SK-N-SH treated with all-trans-retinoic acid at 6 μM for 48 hours (cell line): ENCODE results near the gene ETFB.
A peak's percentile ranks its signal among the peaks of the same experiment; 100 is the strongest.

ENCODE experiments used
- ATAC-seq: fragments of 200-7000 bp; cut with Tn5 transposase; 3 replicates; pipeline ENCODE4 v1.9.1; 2020; ENCODE audit warnings: mild to moderate bottlenecking, moderate library complexity
- ARNTL ChIP-seq: fragments of 450-650 bp; formaldehyde crosslinking; IDR thresholded peaks from 2 replicates; pipeline ENCODE4 v1.5.0; 2020; ENCODE audit warnings: low read depth, mild to moderate bottlenecking, moderate library complexity, borderline replicate concordance
- CSDC2 ChIP-seq: fragments of 250-450 bp; sonication (Bioruptor Pico); IDR thresholded peaks from 2 replicates; pipeline ENCODE4 v1.5.0; 2020; ENCODE audit warnings: mild to moderate bottlenecking, moderate library complexity
- CSRNP3 ChIP-seq: fragments of 250-450 bp; sonication (Bioruptor Pico); IDR thresholded peaks from 2 replicates; pipeline ENCODE4 v1.5.1; 2021; ENCODE audit warnings: mild to moderate bottlenecking, moderate library complexity
- ESRRG ChIP-seq: fragments of 250-450 bp; sonication (Bioruptor Pico); IDR thresholded peaks from 2 replicates; pipeline ENCODE4 v1.6.1; 2021; ENCODE audit warnings: mild to moderate bottlenecking
- GLIS3 ChIP-seq: fragments of 250-450 bp; sonication (Bioruptor Pico); IDR thresholded peaks from 2 replicates; pipeline ENCODE4 v1.5.0; 2020; ENCODE audit warnings: mild to moderate bottlenecking, moderate library complexity
- ISL1 ChIP-seq: fragments of 250-450 bp; sonication (Bioruptor Pico); IDR thresholded peaks from 2 replicates; pipeline ENCODE4 v2.1.2; 2022; ENCODE audit warnings: mild to moderate bottlenecking, moderate library complexity
- OSR1 ChIP-seq: fragments of 250-450 bp; sonication (Bioruptor Pico); IDR thresholded peaks from 2 replicates; pipeline ENCODE4 v1.8.0; 2022; ENCODE audit warnings: moderate library complexity, mild to moderate bottlenecking, inconsistent platforms
- PATZ1 ChIP-seq: fragments of 250-450 bp; sonication (Bioruptor Pico); IDR thresholded peaks from 2 replicates; pipeline ENCODE4 v1.8.0; 2020; ENCODE audit warnings: mild to moderate bottlenecking, moderate library complexity, borderline replicate concordance
- POU6F1 ChIP-seq: fragments of 250-450 bp; sonication (Bioruptor Pico); IDR thresholded peaks from 2 replicates; pipeline ENCODE4 v1.8.0; 2021; ENCODE audit warnings: low read depth, mild to moderate bottlenecking, moderate library complexity, borderline replicate concordance
- PPARA ChIP-seq: fragments of 250-450 bp; sonication (Bioruptor Pico); IDR thresholded peaks from 2 replicates; pipeline ENCODE4 v1.5.0; 2020; ENCODE audit warnings: mild to moderate bottlenecking, borderline replicate concordance
- RARB ChIP-seq: fragments of 250-450 bp; sonication (Bioruptor Pico); IDR thresholded peaks from 2 replicates; pipeline ENCODE4 v1.8.0; 2021; ENCODE audit warnings: mild to moderate bottlenecking, moderate library complexity
- TCF4 ChIP-seq: fragments of 250-450 bp; sonication (Bioruptor Pico); IDR thresholded peaks from 2 replicates; pipeline ENCODE4 v1.8.0; 2021; ENCODE audit warnings: mild to moderate bottlenecking, moderate library complexity, borderline replicate concordance
- TSHZ2 ChIP-seq: fragments of 250-450 bp; sonication (Bioruptor Pico); IDR thresholded peaks from 2 replicates; pipeline ENCODE4 v1.5.0; 2020; ENCODE audit warnings: mild to moderate bottlenecking, moderate library complexity
- ZFP3 ChIP-seq: fragments of 250-450 bp; sonication (Bioruptor Pico); IDR thresholded peaks from 2 replicates; pipeline ENCODE4 v1.5.0; 2020; ENCODE audit warnings: mild to moderate bottlenecking, moderate library complexity
- ZFP30 ChIP-seq: fragments of 450-650 bp; formaldehyde crosslinking; IDR thresholded peaks from 2 replicates; pipeline ENCODE4 v1.5.0; 2022; ENCODE audit warnings: mild to moderate bottlenecking, moderate library complexity
- ZNF565 ChIP-seq: fragments of 450-650 bp; formaldehyde crosslinking; conservative IDR thresholded peaks from 2 replicates; pipeline ENCODE4 v1.5.0; 2020; ENCODE audit warnings: low read depth, mild to moderate bottlenecking, moderate library complexity
- ZNF70 ChIP-seq: fragments of 450-650 bp; formaldehyde crosslinking; IDR thresholded peaks from 2 replicates; pipeline ENCODE4 v1.5.0; 2020; ENCODE audit warnings: mild to moderate bottlenecking, moderate library complexity
- ZNF8 ChIP-seq: fragments of 450-650 bp; formaldehyde crosslinking; IDR thresholded peaks from 2 replicates; pipeline ENCODE4 v1.5.0; 2020; ENCODE audit warnings: mild to moderate bottlenecking, moderate library complexity

Gene ETFB

GRCh38 chr19:51371186-51371690 is 5.0 kb upstream of the ETFB start (continued):
- TF ChIP-seq TSHZ2 (no peak), ZFP3 (CRISPR knock-in tag) (no peak), ZFP30 (CRISPR knock-in tag) (no peak), OSR1 (CRISPR knock-in tag) (no peak)

- ATAC-seq: no peak
- no peak for TF ChIP-seq TSHZ2
- TF ChIP-seq, all 23 proteins: peak for 0
These were observed 4.0 kb upstream of the ETFB start for GRCh38 chr19:51370230-51370629.

GRCh38 chr19:51368366-51369282 is 2.4 kb upstream of the ETFB start, which contains the start of gene CLDND2:
CLDND2 (minus strand) TSS chr19:51369003; CDS start chr19:51368577, 426 bp downstream.
- ATAC-seq: no peak
- no peak for TF ChIP-seq ZFP3 (CRISPR knock-in tag)
- TF ChIP-seq TCF4 (CRISPR knock-in tag): no peak
- TF ChIP-seq ZNF8 (CRISPR knock-in tag): no peak
- TF ChIP-seq RARB (CRISPR knock-in tag): no peak
- TF ChIP-seq ZNF565 (CRISPR knock-in tag): no peak
- TF ChIP-seq CSDC2 (CRISPR knock-in tag): no peak
- TF ChIP-seq POU6F1 (CRISPR knock-in tag): no peak
- no peak for TF ChIP-seq ZFP30 (CRISPR knock-in tag)
- TF ChIP-seq ISL1 (CRISPR knock-in tag): no peak
- no peak for TF ChIP-seq ZNF70 (CRISPR knock-in tag)
- TF ChIP-seq PPARA (CRISPR knock-in tag): no peak

- ATAC-seq: peak; percentile 86
These were observed 1.6 kb upstream of the ETFB start for GRCh38 chr19:51367565-51368365.

GRCh38 chr19:51367255-51367564 is 1.0 kb upstream of the ETFB start:
- ATAC-seq: no peak
- TF ChIP-seq PPARA (CRISPR knock-in tag) (no peak), TCF4 (CRISPR knock-in tag) (no peak), ARNTL (CRISPR knock-in tag) (no peak), CSRNP3 (CRISPR knock-in tag) (no peak), GLIS3 (CRISPR knock-in tag) (no peak), TSHZ2 (no peak), CSDC2 (CRISPR knock-in tag) (no peak), PATZ1 (CRISPR knock-in tag) (no peak), ESRRG (CRISPR knock-in tag) (no peak)

More at GRCh38 chr19:51367565-51368365, 1.6 kb upstream of the ETFB start:
- no peak for TF ChIP-seq ZFP3 (CRISPR knock-in tag)
